ENCODE results near the gene PDX1. TPM values are rescaled to one million over a fixed set of nuclear protein-coding genes. Genes with fewer than 3 reads are reported as not detected.
A peak's percentile ranks its signal among the peaks of the same experiment; 100 is the strongest.
"Not testable (repeated sequence)": the region's sequence is repeated elsewhere in the genome, so short reads cannot be mapped to it uniquely, and the experiment has no call there.

The PDX1 gene
- polyA plus RNA-seq, 3 donors = not detected

GRCh38 chr13:27963491-27963890 lies 43.7 kb downstream of the PDX1 start:
- Mint-ChIP-seq H3K36me3 (peaks cover 3 to 5% of the 10 kb centered on the region in 2 donors), H3K4me3 (peak overlapping the region in 1 of 2 donors; percentile 72), H3K4me1 (peaks cover 33% of the 10 kb centered on the region), H3K27me3 (ENCODE audit: low read depth in 3 of 3) (peaks cover 96 to 100% (median 97%) of the 10 kb centered on the region in 3 donors), H3K27ac (no peak overlapping the region), H3K9me3 (peaks cover 0 to 29% (median 9%) of the 10 kb centered on the region in 7 donors)
- Histone ChIP-seq H3K9ac (ENCODE audit: insufficient read depth, low read length, poor library complexity, severe bottlenecking) (no peak overlapping the region), H3K27ac (ENCODE audit: low read depth in 1 of 2, low read length in 2 of 2) (no peak overlapping the region), H3K9me3 (replicated peaks in 1 of 2; ENCODE audit: control insufficient read depth in 1 of 2, insufficient read depth in 1 of 2, low read length in 2 of 2) (peaks cover 0 to 53% of the 10 kb centered on the region in 2 donors), H3K4me3 (replicated peaks in 1 of 3; ENCODE audit: low read depth in 2 of 3, low read length in 3 of 3) (no peak overlapping the region), H4K20me1 (ENCODE audit: insufficient read depth, low read length) (no peaks in the 10 kb centered on the region), H3K36me3 (replicated peaks in 1 of 2; ENCODE audit: control insufficient read depth in 1 of 2, insufficient read depth in 2 of 2, low read length in 2 of 2) (no peaks in the 10 kb centered on the region), H3K4me2 (replicated peaks; ENCODE audit: extremely low read depth, low read length, poor library complexity, severe bottlenecking) (no peak overlapping the region), H2AFZ (ENCODE audit: insufficient read depth, low read depth, low read length, poor library complexity, severe bottlenecking) (no peak overlapping the region), H3K4me1 (ENCODE audit: control insufficient read depth in 1 of 2, insufficient read depth in 2 of 2, low read length in 2 of 2) (peaks cover 17 to 24% of the 10 kb centered on the region in 2 donors), H3K79me2 (ENCODE audit: insufficient read depth, low read length) (no peaks in the 10 kb centered on the region), H3K27me3 (ENCODE audit: control insufficient read depth in 2 of 2, insufficient read depth in 2 of 2, low read length in 2 of 2) (peaks cover 77 to 97% of the 10 kb centered on the region in 2 donors)
- DNase-seq = no peak
- WGBS (ENCODE audit: insufficient coverage) = 86% methylated on average over 1 of the region's 3 CpGs
- no peak for TF ChIP-seq CTCF (IDR thresholded peaks at IDR 0.05)
- intact Hi-C loops (cut with micrococcal nuclease) = no loop called here

- intact Hi-C loops (cut with micrococcal nuclease); H3K36me3 Mint-ChIP-seq; DNase-seq; H3K9ac ChIP-seq (ENCODE audit: insufficient read depth, low read length, poor library complexity, severe bottlenecking); H3K27ac ChIP-seq (ENCODE audit: low read depth in 1 of 2, low read length in 2 of 2); H3K4me3 ChIP-seq (replicated peaks in 1 of 3; ENCODE audit: low read depth in 2 of 3, low read length in 3 of 3); H3K27ac Mint-ChIP-seq; H3K79me2 ChIP-seq (ENCODE audit: insufficient read depth, low read length); H2AFZ ChIP-seq (ENCODE audit: insufficient read depth, low read depth, low read length, poor library complexity, severe bottlenecking); H3K4me2 ChIP-seq (replicated peaks; ENCODE audit: extremely low read depth, low read length, poor library complexity, severe bottlenecking); H3K36me3 ChIP-seq (replicated peaks in 1 of 2; ENCODE audit: control insufficient read depth in 1 of 2, insufficient read depth in 2 of 2, low read length in 2 of 2); H4K20me1 ChIP-seq (ENCODE audit: insufficient read depth, low read length): not testable (repeated sequence)
- Mint-ChIP-seq H3K4me1 (peaks cover 35% of the 10 kb centered on the region), H3K4me3 (peak overlapping the region in 1 of 2 donors; percentile 59), H3K27me3 (ENCODE audit: low read depth in 3 of 3) (peaks cover 96 to 100% (median 96%) of the 10 kb centered on the region in 3 donors), H3K9me3 (peaks cover 0 to 30% (median 9%) of the 10 kb centered on the region in 7 donors)
- peaks cover 77 to 97% of the 10 kb centered on the region in 2 donors for H3K27me3 ChIP-seq (ENCODE audit: control insufficient read depth in 2 of 2, insufficient read depth in 2 of 2, low read length in 2 of 2)
- H3K4me1 ChIP-seq (ENCODE audit: control insufficient read depth in 1 of 2, insufficient read depth in 2 of 2, low read length in 2 of 2) = peaks cover 17 to 31% of the 10 kb centered on the region in 2 donors
- H3K9me3 ChIP-seq (replicated peaks in 1 of 2; ENCODE audit: control insufficient read depth in 1 of 2, insufficient read depth in 1 of 2, low read length in 2 of 2) = peaks cover 0 to 46% of the 10 kb centered on the region in 2 donors
- WGBS (ENCODE audit: insufficient coverage) = 76% methylated on average over 13 of the region's 13 CpGs
These were observed 44.4 kb downstream of the PDX1 start for GRCh38 chr13:27964206-27964605.
